Spleen (tissue), 7 donors: ENCODE measurements around the gene IKZF3.

Experiments
- POLR2A ChIP-seq, 3 donors: fragments of 450-650 bp; IDR thresholded peaks; one replicate each; pipeline ENCODE4 v1.5.1; 2017; ENCODE audit warnings: antibody characterized with exemption in 3 of 3, mild to moderate bottlenecking in 1 of 3
- POLR2AphosphoS5 ChIP-seq, 3 donors: sonication (generic); formaldehyde crosslinking; IDR thresholded peaks; one replicate each; pipeline ENCODE4 v1.5.1; 2017; ENCODE audit warnings: antibody characterized with exemption in 3 of 3
- TF ChIP-seq, protein P1 (sequence below), 11 experiments: fragments of 200-600 bp in 7 of 11; fragments of 450-650 bp in 4 of 11; sonication (generic) in 4 of 11; IDR thresholded peaks in 8 of 11; conservative IDR thresholded peaks in 3 of 11; 1 replicate in 7 of 11; 2 replicates in 4 of 11; pipeline versions ENCODE4 v1.4.0 to v1.8.0; 2016 to 2021; ENCODE audit warnings: antibody characterized with exemption in 11 of 11, inconsistent platforms in 4 of 11, mild to moderate bottlenecking in 1 of 11
- donor health status: DM: no; HTN: no; CAD: no; lungs with moderate emphysema.
- donor health status: DM: no; HTN: no; CAD: no.
- donor health status: DM: no; HTN: no; CAD: no.

DNA sequence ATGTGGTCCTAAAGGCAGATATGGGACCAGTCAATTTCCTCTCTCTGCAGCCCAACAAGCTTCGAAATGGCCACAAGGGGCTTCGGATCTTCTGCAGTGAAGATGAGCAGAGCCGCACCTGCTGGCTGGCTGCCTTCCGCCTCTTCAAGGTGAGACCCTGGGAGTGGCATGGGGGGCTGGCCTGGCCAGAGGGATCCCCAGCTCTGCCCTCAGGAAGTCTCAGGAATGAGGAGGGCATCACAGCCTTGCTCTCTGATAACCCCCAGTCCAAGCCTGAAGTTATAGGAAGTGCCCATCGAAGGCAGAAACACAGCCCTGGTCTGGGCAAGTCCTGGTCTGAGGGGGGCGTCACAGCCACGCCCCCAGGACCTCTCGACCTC is 119.3 kb downstream of the IKZF3 start:
- TF ChIP-seq, protein P1, sequence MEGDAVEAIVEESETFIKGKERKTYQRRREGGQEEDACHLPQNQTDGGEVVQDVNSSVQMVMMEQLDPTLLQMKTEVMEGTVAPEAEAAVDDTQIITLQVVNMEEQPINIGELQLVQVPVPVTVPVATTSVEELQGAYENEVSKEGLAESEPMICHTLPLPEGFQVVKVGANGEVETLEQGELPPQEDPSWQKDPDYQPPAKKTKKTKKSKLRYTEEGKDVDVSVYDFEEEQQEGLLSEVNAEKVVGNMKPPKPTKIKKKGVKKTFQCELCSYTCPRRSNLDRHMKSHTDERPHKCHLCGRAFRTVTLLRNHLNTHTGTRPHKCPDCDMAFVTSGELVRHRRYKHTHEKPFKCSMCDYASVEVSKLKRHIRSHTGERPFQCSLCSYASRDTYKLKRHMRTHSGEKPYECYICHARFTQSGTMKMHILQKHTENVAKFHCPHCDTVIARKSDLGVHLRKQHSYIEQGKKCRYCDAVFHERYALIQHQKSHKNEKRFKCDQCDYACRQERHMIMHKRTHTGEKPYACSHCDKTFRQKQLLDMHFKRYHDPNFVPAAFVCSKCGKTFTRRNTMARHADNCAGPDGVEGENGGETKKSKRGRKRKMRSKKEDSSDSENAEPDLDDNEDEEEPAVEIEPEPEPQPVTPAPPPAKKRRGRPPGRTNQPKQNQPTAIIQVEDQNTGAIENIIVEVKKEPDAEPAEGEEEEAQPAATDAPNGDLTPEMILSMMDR (IDR thresholded peaks at IDR 0.05 in 8 of 11, conservative IDR thresholded peaks at IDR 0.05 in 3 of 11), result no peak
- no peak for TF ChIP-seq POLR2AphosphoS5 (IDR thresholded peaks at IDR 0.05)
- TF ChIP-seq POLR2A (IDR thresholded peaks at IDR 0.05), result no peak
